HepG2 (cell line): ENCODE results near the gene LRSAM1. TPM values are rescaled to one million over a fixed set of nuclear protein-coding genes. Genes with fewer than 3 reads are reported as not detected.

ENCODE experiments used
- ARNT2 ChIP-seq: sonication (generic); formaldehyde crosslinking; IDR thresholded peaks from 2 replicates; pipeline ENCODE4 v1.8.0; 2022; ENCODE audit warnings: mild to moderate bottlenecking, low read depth, missing genetic modification reagents, moderate library complexity
- CCDC6 ChIP-seq: sonication (generic); formaldehyde crosslinking; IDR thresholded peaks from 2 replicates; pipeline ENCODE4 v1.8.1; 2022; ENCODE audit warnings: mild to moderate bottlenecking, missing genetic modification reagents, moderate library complexity
- HMG20B ChIP-seq: conservative IDR thresholded peaks from 2 replicates; pipeline ENCODE4 v1.6.1; 2016; ENCODE audit warnings: missing genetic modification reagents, missing compliant biosample characterization
- KDM3A ChIP-seq: IDR thresholded peaks from 2 replicates; pipeline ENCODE4 v1.6.1; 2018; ENCODE audit warnings: low read depth, missing compliant biosample characterization
- KMT2A ChIP-seq: sonication (generic); formaldehyde crosslinking; IDR thresholded peaks from 2 replicates; pipeline ENCODE4 v1.4.0; 2020; ENCODE audit warnings: missing genetic modification reagents
- NFATC3 ChIP-seq: sonication (generic); formaldehyde crosslinking; IDR thresholded peaks from 2 replicates; pipeline ENCODE4 v1.5.1; 2020; ENCODE audit warnings: mild to moderate bottlenecking, missing genetic modification reagents
- NFE2L2 ChIP-seq: fragments of 150-350 bp; IDR thresholded peaks from 2 replicates; pipeline ENCODE4 v1.6.1; 2014; ENCODE audit warnings: low read length
- PRPF4 ChIP-seq: fragments of 200-400 bp; formaldehyde crosslinking; IDR thresholded peaks from 2 replicates; pipeline ENCODE4 v1.6.1; 2016; ENCODE audit warnings: low read length, low read depth; ENCODE audit not compliant: poor library complexity, severe bottlenecking
- ZBTB8A ChIP-seq: sonication (generic); formaldehyde crosslinking; IDR thresholded peaks from 2 replicates; pipeline ENCODE4 v1.4.0; 2020; ENCODE audit warnings: mild to moderate bottlenecking, low read depth, missing genetic modification reagents, borderline replicate concordance
- ZNF446 ChIP-seq: sonication (generic); formaldehyde crosslinking; IDR thresholded peaks from 2 replicates; pipeline ENCODE4 v1.5.0; 2020; ENCODE audit warnings: mild to moderate bottlenecking, missing genetic modification reagents
- ZNF530 ChIP-seq: sonication (generic); formaldehyde crosslinking; IDR thresholded peaks from 2 replicates; pipeline ENCODE4 v1.5.0; 2020; ENCODE audit warnings: low read depth, mild to moderate bottlenecking, missing genetic modification reagents
- ZNF572 ChIP-seq: sonication (generic); formaldehyde crosslinking; IDR thresholded peaks from 2 replicates; pipeline ENCODE4 v1.5.1; 2020; ENCODE audit warnings: mild to moderate bottlenecking, missing genetic modification reagents
- ZNF782 ChIP-seq: sonication (generic); formaldehyde crosslinking; IDR thresholded peaks from 2 replicates; pipeline ENCODE4 v1.4.0; 2020; ENCODE audit warnings: missing genetic modification reagents, mild to moderate bottlenecking, borderline replicate concordance
- polyA plus RNA-seq, 8 experiments: library from polyadenylated mRNA; depleted of rRNA in 3 of 8; stranded (reverse) in 7 of 8; unstranded in 1 of 8; fragments of >200 nt; fragmentation: Illumina TruSeq in 4 of 8; extraction: Trizol in 4 of 8; gene quantifications; 2 replicates each; pipeline versions ENCODE4 v1.2.1 to v1.2.3, GENCODE V29; 2011 to 2016; ENCODE audit warnings: low read depth in 4 of 8, missing spikeins in 1 of 8, mixed read lengths in 1 of 8; ENCODE audit not compliant: insufficient read depth in 1 of 8
- total RNA-seq, 5 experiments: library from RNA; depleted of rRNA; stranded (reverse); fragments of >200 nt; fragmentation: Illumina TruSeq; extraction: Trizol; gene quantifications; 2 replicates each; pipeline ENCODE4 v1.2.3, GENCODE V29; 2016; ENCODE audit warnings: low read depth in 1 of 5
- TF ChIP-seq, protein P1 (sequence below): sonication (generic); formaldehyde crosslinking; IDR thresholded peaks from 2 replicates; pipeline ENCODE4 v1.4.0; 2020; ENCODE audit warnings: missing genetic modification reagents, mild to moderate bottlenecking, borderline replicate concordance
- TF ChIP-seq, protein P2 (sequence below): IDR thresholded peaks from 2 replicates; pipeline ENCODE4 v1.6.1; 2016; ENCODE audit warnings: low read depth
- TF ChIP-seq, protein P3 (sequence below): IDR thresholded peaks from 2 replicates; pipeline ENCODE4 v1.6.1; 2016; ENCODE audit warnings: missing compliant biosample characterization, missing genetic modification reagents, borderline replicate concordance
- TF ChIP-seq, protein P4 (sequence below): sonication (generic); formaldehyde crosslinking; IDR thresholded peaks from 2 replicates; pipeline ENCODE4 v1.5.0; 2020; ENCODE audit warnings: missing genetic modification reagents, mild to moderate bottlenecking, borderline replicate concordance
- TF ChIP-seq, protein P5 (sequence below): sonication (generic); formaldehyde crosslinking; IDR thresholded peaks from 2 replicates; pipeline ENCODE4 v1.8.1; 2023; ENCODE audit warnings: missing genetic modification reagents, inconsistent platforms, borderline replicate concordance

The LRSAM1 gene
- total and polyA plus RNA-seq, 2 of the 13 experiments (the other 11 are each of a cell fraction or from before 2014, with no cell fraction given): 8.7 to 10.2 TPM

DNA sequence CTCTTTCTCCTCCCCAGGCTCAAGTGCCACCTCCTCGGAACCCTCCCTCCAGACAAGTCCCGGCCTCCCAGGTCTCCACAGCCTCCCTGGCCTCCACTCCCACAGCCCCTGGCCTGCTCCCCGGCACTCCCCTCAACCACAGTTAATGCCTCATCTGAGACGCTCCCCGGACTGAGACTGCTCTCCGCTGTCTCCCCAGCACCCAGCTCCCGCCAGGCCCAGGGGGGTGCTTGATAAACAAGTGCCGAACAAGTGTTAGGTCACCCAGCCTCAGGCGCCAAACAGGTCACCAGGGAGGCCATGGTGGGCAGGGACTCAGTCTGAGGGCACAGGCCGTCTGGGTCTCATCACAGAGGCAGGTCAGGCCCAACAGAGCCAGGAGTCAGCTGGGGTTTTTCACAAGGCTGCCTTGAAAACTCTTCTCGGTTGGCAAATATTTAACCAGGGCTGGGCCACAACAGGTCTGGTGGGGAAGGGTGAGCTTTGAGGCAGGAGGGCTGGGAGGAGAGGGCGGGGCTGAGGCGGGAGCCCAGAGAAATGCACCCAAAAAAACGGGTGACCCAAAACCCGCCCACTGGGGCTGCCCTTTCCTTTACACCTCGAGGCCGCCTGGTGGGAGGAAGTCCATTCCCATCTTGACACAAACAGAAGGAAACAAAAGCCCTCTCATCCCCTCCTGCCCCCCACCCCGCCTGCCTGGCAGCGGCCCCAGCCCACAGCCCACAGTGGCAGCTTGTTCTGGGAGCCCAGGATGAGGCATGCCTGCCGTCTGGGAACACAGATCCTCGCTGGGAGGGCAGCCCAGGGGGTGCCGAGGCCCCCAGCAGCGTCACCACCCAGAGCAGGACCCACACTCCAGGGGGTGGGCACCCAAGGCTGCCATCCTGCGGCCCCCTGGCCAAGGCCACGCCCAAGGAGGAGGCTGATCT is 94.2 kb downstream of the LRSAM1 start (continued):
- TF ChIP-seq, protein P1, sequence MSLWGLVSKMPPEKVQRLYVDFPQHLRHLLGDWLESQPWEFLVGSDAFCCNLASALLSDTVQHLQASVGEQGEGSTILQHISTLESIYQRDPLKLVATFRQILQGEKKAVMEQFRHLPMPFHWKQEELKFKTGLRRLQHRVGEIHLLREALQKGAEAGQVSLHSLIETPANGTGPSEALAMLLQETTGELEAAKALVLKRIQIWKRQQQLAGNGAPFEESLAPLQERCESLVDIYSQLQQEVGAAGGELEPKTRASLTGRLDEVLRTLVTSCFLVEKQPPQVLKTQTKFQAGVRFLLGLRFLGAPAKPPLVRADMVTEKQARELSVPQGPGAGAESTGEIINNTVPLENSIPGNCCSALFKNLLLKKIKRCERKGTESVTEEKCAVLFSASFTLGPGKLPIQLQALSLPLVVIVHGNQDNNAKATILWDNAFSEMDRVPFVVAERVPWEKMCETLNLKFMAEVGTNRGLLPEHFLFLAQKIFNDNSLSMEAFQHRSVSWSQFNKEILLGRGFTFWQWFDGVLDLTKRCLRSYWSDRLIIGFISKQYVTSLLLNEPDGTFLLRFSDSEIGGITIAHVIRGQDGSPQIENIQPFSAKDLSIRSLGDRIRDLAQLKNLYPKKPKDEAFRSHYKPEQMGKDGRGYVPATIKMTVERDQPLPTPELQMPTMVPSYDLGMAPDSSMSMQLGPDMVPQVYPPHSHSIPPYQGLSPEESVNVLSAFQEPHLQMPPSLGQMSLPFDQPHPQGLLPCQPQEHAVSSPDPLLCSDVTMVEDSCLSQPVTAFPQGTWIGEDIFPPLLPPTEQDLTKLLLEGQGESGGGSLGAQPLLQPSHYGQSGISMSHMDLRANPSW (CRISPR knock-in tag): no peak
- TF ChIP-seq ZNF446 (CRISPR knock-in tag): no peak
- no peak for TF ChIP-seq KMT2A (CRISPR knock-in tag)
- no peak for TF ChIP-seq HMG20B (CRISPR knock-in tag)
- TF ChIP-seq, protein P2, sequence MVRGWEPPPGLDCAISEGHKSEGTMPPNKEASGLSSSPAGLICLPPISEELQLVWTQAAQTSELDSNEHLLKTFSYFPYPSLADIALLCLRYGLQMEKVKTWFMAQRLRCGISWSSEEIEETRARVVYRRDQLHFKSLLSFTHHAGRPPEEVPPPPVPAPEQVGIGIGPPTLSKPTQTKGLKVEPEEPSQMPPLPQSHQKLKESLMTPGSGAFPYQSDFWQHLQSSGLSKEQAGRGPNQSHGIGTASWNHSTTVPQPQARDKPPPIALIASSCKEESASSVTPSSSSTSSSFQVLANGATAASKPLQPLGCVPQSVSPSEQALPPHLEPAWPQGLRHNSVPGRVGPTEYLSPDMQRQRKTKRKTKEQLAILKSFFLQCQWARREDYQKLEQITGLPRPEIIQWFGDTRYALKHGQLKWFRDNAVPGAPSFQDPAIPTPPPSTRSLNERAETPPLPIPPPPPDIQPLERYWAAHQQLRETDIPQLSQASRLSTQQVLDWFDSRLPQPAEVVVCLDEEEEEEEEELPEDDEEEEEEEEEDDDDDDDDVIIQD (CRISPR knock-in tag): no peak
- TF ChIP-seq, protein P3, sequence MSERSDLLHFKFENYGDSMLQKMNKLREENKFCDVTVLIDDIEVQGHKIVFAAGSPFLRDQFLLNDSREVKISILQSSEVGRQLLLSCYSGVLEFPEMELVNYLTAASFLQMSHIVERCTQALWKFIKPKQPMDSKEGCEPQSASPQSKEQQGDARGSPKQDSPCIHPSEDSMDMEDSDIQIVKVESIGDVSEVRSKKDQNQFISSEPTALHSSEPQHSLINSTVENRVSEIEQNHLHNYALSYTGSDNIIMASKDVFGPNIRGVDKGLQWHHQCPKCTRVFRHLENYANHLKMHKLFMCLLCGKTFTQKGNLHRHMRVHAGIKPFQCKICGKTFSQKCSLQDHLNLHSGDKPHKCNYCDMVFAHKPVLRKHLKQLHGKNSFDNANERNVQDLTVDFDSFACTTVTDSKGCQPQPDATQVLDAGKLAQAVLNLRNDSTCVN (CRISPR knock-in tag): no peak
- TF ChIP-seq ARNT2: no peak
- TF ChIP-seq, protein P4, sequence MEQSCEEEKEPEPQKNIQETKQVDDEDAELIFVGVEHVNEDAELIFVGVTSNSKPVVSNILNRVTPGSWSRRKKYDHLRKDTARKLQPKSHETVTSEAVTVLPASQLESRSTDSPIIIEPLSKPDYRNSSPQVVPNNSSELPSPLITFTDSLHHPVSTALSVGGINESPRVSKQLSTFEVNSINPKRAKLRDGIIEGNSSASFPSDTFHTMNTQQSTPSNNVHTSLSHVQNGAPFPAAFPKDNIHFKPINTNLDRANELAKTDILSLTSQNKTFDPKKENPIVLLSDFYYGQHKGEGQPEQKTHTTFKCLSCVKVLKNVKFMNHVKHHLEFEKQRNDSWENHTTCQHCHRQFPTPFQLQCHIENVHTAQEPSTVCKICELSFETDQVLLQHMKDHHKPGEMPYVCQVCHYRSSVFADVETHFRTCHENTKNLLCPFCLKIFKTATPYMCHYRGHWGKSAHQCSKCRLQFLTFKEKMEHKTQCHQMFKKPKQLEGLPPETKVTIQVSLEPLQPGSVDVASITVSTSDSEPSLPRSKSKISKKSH (CRISPR knock-in tag): 0 out of 2 replicates have a peak, but pooled peaks have one; percentile 58
- TF ChIP-seq, protein P5, sequence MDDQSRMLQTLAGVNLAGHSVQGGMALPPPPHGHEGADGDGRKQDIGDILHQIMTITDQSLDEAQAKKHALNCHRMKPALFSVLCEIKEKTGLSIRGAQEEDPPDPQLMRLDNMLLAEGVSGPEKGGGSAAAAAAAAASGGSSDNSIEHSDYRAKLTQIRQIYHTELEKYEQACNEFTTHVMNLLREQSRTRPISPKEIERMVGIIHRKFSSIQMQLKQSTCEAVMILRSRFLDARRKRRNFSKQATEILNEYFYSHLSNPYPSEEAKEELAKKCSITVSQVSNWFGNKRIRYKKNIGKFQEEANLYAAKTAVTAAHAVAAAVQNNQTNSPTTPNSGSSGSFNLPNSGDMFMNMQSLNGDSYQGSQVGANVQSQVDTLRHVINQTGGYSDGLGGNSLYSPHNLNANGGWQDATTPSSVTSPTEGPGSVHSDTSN (CRISPR knock-in tag): no peak
- no peak; the same call in 1 of the 2 replicates for TF ChIP-seq KDM3A
- TF ChIP-seq NFATC3 (CRISPR knock-in tag): no peak
- TF ChIP-seq CCDC6 (CRISPR knock-in tag): 0 out of 2 replicates have a peak, but pooled peaks have one; percentile 61
- TF ChIP-seq ZNF782 (CRISPR knock-in tag): peak; percentile 41; the same call in 1 of the 2 replicates
- TF ChIP-seq NFE2L2: no peak
- no peak for TF ChIP-seq ZBTB8A (CRISPR knock-in tag)
- TF ChIP-seq ZNF530: no peak
- TF ChIP-seq PRPF4: no peak
- 0 out of 2 replicates have a peak, but pooled peaks have one; percentile 47 for TF ChIP-seq ZNF572 (CRISPR knock-in tag)
